NB4 (cell line): Measurements from ENCODE around the gene CYB5R3.

Experiments
- DNase-seq: peaks from one replicate; pipeline ENCODE4 v3.0.0; 2010; ENCODE audit warnings: low read depth
- H3K4me3 ChIP-seq: one replicate; pipeline ENCODE4 v1.5.1; 2011; ENCODE audit warnings: mild to moderate bottlenecking, low read depth, low read length, moderate library complexity
- MYC ChIP-seq: IDR thresholded peaks from 2 replicates; pipeline ENCODE4 v1.6.1; 2011; ENCODE audit warnings: low read depth, low read length
- POLR2A ChIP-seq: IDR thresholded peaks from 2 replicates; pipeline ENCODE4 v1.6.1; 2011; ENCODE audit warnings: mild to moderate bottlenecking; ENCODE audit not compliant: insufficient read length; ENCODE audit errors: extremely low read depth
- TF ChIP-seq, protein P1 (sequence below): IDR thresholded peaks from one replicate; pipeline ENCODE4 v1.5.1; 2012; ENCODE audit warnings: low read depth, low read length
- TF ChIP-seq, protein P2 (sequence below): IDR thresholded peaks from 2 replicates; pipeline ENCODE4 v1.6.1; 2011; ENCODE audit warnings: low read depth, low read length

CYB5R3 gene

DNA sequence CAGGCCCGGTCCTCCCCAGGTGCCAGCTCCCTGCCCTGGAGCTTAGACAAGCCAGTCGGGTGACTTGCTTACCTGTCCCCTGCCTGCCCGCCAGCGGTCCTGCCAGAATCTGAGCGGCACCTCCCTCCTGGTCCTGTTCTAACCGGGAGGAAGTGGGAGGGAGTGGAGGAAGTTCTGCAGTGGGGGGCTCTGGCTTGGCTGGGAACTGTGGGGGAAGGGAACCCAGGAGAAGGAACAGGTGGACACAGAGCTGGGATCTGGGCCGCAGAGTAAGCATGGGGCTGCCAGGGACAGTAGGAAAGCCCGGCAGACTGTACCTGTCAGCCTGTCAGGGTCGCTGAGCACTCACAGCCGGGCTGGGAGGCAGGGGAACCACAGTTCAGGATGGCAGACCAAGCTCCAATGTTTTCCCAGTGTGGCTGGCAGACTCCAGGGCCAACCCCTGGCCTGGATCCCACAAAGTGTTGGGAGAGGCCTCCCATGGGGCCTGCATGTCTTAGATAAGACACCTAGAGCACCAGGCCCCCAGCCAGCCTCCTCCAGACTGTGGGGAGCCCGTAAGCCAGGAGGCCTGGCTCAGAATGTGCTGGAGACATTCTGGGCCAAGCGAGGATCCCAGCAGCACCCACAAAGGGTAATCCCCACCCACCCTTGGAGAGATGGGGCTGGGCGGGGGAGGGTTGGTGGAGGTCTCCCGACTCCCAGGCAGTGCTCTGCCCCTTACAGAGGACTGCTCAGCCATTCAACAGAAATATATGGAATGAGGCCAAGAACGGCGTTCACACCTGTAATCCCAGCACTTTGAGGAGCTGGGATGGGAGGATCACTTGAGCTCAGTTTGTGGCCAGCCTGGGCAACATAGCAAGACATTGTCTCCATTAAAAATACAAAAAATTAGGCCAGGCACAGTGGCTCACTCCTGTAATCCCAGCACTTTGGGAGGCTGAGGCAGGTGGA, 2.3 kb downstream of the CYB5R3 start:
- no peak for DNase-seq
- TF ChIP-seq POLR2A: no peak
- TF ChIP-seq MYC: no peak
- TF ChIP-seq, protein P1, sequence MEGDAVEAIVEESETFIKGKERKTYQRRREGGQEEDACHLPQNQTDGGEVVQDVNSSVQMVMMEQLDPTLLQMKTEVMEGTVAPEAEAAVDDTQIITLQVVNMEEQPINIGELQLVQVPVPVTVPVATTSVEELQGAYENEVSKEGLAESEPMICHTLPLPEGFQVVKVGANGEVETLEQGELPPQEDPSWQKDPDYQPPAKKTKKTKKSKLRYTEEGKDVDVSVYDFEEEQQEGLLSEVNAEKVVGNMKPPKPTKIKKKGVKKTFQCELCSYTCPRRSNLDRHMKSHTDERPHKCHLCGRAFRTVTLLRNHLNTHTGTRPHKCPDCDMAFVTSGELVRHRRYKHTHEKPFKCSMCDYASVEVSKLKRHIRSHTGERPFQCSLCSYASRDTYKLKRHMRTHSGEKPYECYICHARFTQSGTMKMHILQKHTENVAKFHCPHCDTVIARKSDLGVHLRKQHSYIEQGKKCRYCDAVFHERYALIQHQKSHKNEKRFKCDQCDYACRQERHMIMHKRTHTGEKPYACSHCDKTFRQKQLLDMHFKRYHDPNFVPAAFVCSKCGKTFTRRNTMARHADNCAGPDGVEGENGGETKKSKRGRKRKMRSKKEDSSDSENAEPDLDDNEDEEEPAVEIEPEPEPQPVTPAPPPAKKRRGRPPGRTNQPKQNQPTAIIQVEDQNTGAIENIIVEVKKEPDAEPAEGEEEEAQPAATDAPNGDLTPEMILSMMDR: no peak
- TF ChIP-seq, protein P2, sequence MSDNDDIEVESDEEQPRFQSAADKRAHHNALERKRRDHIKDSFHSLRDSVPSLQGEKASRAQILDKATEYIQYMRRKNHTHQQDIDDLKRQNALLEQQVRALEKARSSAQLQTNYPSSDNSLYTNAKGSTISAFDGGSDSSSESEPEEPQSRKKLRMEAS: no peak
- no peak overlapping the region for H3K4me3 ChIP-seq

DNA sequence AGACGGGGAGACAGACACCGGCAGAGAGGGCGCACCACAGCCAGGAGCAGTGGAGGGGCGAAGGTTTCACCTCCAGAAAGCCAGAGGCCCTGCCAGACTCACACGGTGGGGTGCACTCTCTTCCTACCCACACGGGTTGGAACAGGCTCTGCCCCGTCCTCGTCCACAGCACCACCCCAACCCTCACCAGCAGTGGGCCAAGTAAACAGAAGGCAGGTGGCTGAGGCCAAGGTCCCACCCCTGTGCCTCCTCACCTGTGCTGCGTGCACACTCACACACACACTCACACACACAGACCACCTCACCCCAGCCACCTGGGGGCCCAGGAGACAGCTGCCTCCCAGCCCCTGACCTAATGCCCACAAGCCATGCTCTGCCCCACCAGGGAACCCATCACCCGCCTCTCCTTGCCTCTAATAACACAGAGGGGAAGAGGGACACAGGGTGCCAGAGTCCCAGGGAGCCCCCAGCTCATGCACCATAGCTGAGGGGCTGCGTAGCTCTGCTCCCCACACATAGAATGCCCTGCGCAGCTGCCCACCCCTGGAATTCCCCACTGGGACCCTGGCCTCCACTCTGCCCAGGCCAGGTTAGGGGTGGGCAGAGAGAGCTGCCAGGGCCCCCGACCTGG, 3.1 kb downstream of the CYB5R3 start:
- no peak overlapping the region for H3K4me3 ChIP-seq
- no peak for TF ChIP-seq POLR2A
- TF ChIP-seq, protein P1: no peak
- TF ChIP-seq MYC: no peak
- TF ChIP-seq, protein P2: no peak
- no peak for DNase-seq

DNA sequence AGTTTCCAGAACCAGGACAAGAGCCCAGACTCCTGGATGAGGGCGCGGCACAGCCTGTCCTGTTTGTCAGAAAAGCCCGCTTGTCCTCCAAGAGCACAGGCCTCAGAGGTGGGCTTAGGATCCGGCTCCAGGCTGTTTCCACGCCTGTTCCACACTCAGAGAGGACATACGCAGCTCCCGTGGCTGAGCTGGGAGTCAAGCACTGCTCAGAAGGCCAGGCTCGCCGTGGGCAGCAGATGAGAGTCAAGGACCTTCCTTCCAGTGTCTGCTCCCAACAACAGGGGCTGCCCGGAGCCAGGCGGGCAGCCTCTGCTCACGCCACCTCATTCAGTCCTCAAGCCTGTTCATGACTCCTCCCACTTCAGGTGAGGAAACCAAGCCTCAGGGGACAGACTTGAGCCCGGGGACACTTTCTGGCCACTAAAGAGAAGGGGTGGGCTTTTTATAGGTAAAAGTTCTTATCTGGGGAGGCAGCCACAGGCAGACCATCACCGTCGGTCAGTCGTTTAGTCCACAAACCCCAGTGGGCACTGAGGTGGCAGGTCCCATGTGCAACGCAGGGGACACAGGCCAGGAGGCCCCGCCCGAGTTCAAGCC, 3.8 kb downstream of the CYB5R3 start:
- TF ChIP-seq, protein P1: no peak
- no peak for TF ChIP-seq POLR2A
- no peak for DNase-seq
- no peak overlapping the region for H3K4me3 ChIP-seq

DNA sequence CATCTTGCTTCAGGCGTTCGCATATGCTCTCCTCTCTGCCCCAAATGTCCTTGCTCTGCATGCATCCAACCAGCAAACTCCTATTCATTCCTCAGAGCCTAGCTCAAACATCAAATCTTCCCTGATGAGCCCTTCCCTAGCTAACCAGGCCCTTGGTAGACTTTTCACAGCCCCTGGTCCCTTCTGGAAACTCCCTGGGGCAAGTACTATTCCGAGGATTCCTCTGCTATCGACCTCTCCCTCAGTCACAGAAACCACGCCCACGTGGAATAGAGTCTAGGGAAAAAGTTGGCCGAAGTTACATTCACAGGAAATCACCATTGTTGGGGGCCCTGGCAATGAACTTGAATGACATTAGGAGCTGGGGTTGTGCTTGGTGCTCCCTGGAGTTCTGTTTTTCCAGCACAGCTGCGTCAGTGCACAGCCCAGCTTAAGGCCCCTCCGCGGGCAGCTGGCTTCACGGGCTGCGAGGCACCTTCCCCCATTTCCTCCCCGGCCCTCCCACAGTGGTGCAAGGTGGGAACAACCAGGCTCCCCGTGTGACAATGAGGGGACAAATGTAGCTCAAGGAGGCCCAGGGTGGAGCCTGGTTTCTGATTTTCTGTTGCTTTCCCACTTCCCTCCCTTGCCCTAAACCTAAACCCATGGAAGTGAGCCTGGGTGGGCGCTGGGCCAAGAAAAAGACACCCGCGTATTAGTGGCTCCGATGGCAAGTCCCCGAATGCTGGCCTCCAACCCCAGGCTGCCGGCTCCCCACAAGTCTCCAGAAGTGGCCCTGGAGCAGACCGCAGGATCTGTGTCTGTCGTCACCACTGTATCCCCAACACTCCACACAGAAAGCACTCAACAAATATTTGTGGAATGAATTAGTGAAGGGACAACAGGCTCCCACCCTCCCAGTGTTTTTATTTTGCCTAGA, 4.5 kb downstream of the CYB5R3 start:
- H3K4me3 ChIP-seq: no peak overlapping the region
- TF ChIP-seq MYC (no peak), POLR2A (no peak)
- TF ChIP-seq, protein P2: no peak
- TF ChIP-seq, protein P1: no peak

DNA sequence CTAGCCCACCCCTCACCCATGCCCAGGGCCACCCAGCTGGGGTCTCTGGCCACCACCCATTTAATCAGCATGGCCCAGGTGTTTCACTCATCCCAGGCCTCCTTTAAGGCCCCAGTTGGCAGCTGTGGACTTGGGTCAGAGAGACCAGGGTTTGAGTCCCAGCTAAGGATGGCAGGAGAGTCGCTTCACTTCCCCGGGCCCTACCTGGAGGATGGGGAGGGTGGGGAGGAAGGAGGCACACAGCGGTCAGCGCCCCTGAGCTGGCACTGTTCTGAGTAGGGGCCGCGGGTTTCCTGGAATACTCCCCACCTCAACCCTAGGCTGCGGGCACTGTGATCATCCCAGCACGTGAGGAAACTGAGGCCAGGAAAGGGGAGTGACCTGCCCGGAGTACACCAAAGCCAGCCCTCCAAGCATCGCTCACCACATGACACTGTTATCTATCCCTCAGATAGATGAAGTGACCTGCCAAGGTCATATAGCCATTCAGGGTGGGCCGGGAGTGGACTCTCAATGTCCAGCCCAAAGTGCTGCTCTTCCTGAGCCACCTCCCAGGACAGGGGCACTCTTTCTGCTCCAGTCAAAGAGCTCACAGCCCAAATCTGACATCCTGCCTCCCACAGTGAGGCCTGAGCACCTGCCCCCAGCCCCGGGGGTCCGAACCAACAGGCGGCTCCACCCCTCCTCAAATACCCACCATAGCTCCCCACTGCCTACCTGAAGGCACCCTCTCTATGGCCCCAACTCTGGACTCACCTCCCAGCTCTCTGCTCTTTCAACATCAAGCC, 5.4 kb downstream of the CYB5R3 start:
- no peak for DNase-seq
- H3K4me3 ChIP-seq: no peak overlapping the region
- TF ChIP-seq, protein P2: no peak
- TF ChIP-seq POLR2A (no peak), MYC (no peak)
- TF ChIP-seq, protein P1: no peak

More for the DNA sequence above, 4.5 kb downstream of the CYB5R3 start:
- DNase-seq: no peak
